Measurements from ENCODE around the gene KMT2B. TPM values are rescaled to one million over a fixed set of nuclear protein-coding genes. Genes with fewer than 3 reads are reported as not detected.

KMT2B gene
- total and polyA plus RNA-seq, 8 donors: 8.3 to 92.4 (median 18.9) TPM

- Histone ChIP-seq H3K9me3 (no peaks in the 10 kb centered on the region), H3K27ac (peak overlapping the region; percentile 95 to 100 (median 100)), H3K4me3 (peak overlapping the region; percentile 82 to 96 (median 87)), H3K36me3 (peaks cover 0 to 11% (median 8%) of the 10 kb centered on the region in 4 donors), H3K4me1 (peaks cover 43 to 75% (median 60%) of the 10 kb centered on the region in 4 donors), H3K27me3 (no peaks in the 10 kb centered on the region)
- DNase-seq: peak; percentile 96 to 98
- TF ChIP-seq POLR2AphosphoS5 (IDR thresholded peaks at IDR 0.05): peak in 1 of 3 donors; percentile 54
- TF ChIP-seq EP300 (IDR thresholded peaks at IDR 0.05): no peak
- peak in 1 of 4 donors; percentile 70 for TF ChIP-seq POLR2A (IDR thresholded peaks at IDR 0.05)
- peak in 5 of 7 experiments; percentile 18 to 46 (median 23) for TF ChIP-seq CTCF (IDR thresholded peaks at IDR 0.05)
- WGBS, 5 donors: 4 to 7% (median 7%) methylated on average over 38 to 41 of the region's 41 CpGs
- intact Hi-C loops (cut with DNase I; ENCODE audit: low total_unique reads): no loop called here
Measured at GRCh38 chr19:35744430-35745327, 26.9 kb downstream of the KMT2B start.

GRCh38 chr19:35745328-35746086 is 27.7 kb downstream of the KMT2B start, which contains the start of the genes PSENEN and U2AF1L4:
PSENEN (plus strand) TSS chr19:35745651; CDS start chr19:35745931, 280 bp downstream.
U2AF1L4 (minus strand) TSS chr19:35745418; CDS start chr19:35745391, 27 bp downstream.
- WGBS, 5 donors: 0 to 1% (median 1%) methylated on average over 31 to 40 of the region's 40 CpGs
- Histone ChIP-seq H3K36me3 (peaks cover 0 to 11% (median 8%) of the 10 kb centered on the region in 4 donors), H3K4me1 (peaks cover 40 to 77% (median 58%) of the 10 kb centered on the region in 4 donors), H3K9me3 (no peaks in the 10 kb centered on the region), H3K27ac (peak within 1 kb of the TSS; percentile 95 to 100 (median 100)), H3K4me3 (peak within 1 kb of the TSS; percentile 82 to 96 (median 87)), H3K27me3 (no peaks in the 10 kb centered on the region)
- intact Hi-C loops (cut with DNase I; ENCODE audit: low total_unique reads): no loop called here
- TF ChIP-seq EP300 (IDR thresholded peaks at IDR 0.05): no peak
- peak; percentile 61 to 89 (median 82) for TF ChIP-seq POLR2AphosphoS5 (IDR thresholded peaks at IDR 0.05)
- TF ChIP-seq CTCF (IDR thresholded peaks at IDR 0.05): peak in 1 of 7 experiments; percentile 19
- TF ChIP-seq POLR2A (IDR thresholded peaks at IDR 0.05): peak in 1 of 4 donors; percentile 6
- DNase-seq: peak; percentile 98 to 100

- peaks cover 0 to 11% (median 9%) of the 10 kb centered on the region in 4 donors for H3K36me3 ChIP-seq
- H3K4me3 ChIP-seq: peak overlapping the region; percentile 82 to 96 (median 87)
- H3K27me3 ChIP-seq: no peaks in the 10 kb centered on the region
- no peaks in the 10 kb centered on the region for H3K9me3 ChIP-seq
- intact Hi-C loops (cut with DNase I; ENCODE audit: low total_unique reads): no loop called here
- H3K4me1 ChIP-seq: peaks cover 35 to 77% (median 54%) of the 10 kb centered on the region in 4 donors
- peak overlapping the region; percentile 67 to 100 (median 100) for H3K27ac ChIP-seq
- TF ChIP-seq POLR2AphosphoS5 (IDR thresholded peaks at IDR 0.05) (no peak), EP300 (IDR thresholded peaks at IDR 0.05) (no peak), CTCF (IDR thresholded peaks at IDR 0.05) (no peak), POLR2A (IDR thresholded peaks at IDR 0.05) (no peak)
- no peak for DNase-seq
- 3 to 17% (median 10%) methylated on average over 4 of the region's 4 CpGs for WGBS, 5 donors
Measured at GRCh38 chr19:35746087-35746462, 28.3 kb downstream of the KMT2B start.

- Histone ChIP-seq H3K36me3 (peaks cover 0 to 16% (median 10%) of the 10 kb centered on the region in 4 donors), H3K4me3 (peak overlapping the region in 2 of 4 donors; percentile 82 to 84), H3K4me1 (peaks cover 32 to 77% (median 49%) of the 10 kb centered on the region in 4 donors), H3K9me3 (no peaks in the 10 kb centered on the region), H3K27ac (peak overlapping the region in 4 of 5 donors; percentile 99 to 100 (median 100)), H3K27me3 (no peaks in the 10 kb centered on the region)
- WGBS, 5 donors: 81 to 95% (median 88%) methylated on average over 4 to 5 of the region's 5 CpGs
- TF ChIP-seq CTCF (IDR thresholded peaks at IDR 0.05) (no peak), POLR2AphosphoS5 (IDR thresholded peaks at IDR 0.05) (no peak)
- intact Hi-C loops (cut with DNase I; ENCODE audit: low total_unique reads): no loop called here
- DNase-seq: no peak
Measured at GRCh38 chr19:35746531-35746930, 28.7 kb downstream of the KMT2B start.
